Lower leg skin (tissue), 3 donors: ENCODE measurements around the gene ATG9A.

ENCODE experiments used
- POLR2A ChIP-seq, 2 donors: fragments of 450-650 bp; IDR thresholded peaks; one replicate each; pipeline ENCODE4 v1.6.1; 2016 to 2017; ENCODE audit warnings: antibody characterized with exemption in 2 of 2, mild to moderate bottlenecking in 1 of 2, moderate library complexity in 1 of 2
- TF ChIP-seq, protein P1 (sequence below), 3 donors: fragments of 450-650 bp; IDR thresholded peaks; one replicate each; pipeline ENCODE4 v1.5.1; 2016; ENCODE audit warnings: antibody characterized with exemption in 3 of 3, mild to moderate bottlenecking in 3 of 3, moderate library complexity in 2 of 3

DNA sequence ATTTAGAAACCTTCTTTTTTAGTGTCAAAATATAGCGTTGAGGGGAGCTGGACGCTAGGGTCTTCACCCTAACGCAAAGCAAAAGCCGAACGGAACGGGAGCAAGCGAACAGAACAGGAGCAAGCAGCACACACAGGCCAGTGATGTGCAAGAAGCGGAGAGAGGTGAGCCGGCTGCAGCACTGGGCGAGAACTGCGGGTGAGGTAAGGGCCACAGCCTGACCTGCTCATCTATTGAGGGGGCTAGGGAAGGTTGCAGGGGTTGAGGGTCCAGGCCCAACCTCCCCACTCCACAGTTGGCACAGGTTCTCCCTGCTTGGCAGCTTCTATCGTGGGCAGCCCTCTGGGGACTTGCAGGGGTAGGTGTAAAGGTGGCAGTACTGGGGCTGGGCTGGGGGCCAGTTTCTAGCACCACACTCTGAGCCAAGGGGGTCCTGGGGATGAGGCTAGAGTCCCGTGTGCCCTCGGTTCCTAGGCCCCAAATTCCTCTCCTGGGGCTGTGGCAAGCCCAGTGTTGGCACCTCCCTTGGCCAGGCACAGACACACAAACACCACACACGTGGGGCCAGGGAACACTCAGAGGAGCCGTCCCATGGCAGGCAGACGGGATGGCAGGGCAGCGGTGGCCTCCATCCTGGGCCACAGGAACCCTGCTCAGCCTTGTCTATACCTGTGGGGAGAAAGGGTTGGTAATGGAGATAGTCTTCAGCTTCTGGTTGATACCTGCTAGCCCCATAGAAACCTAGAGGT is 9.5 kb downstream of the ATG9A start:
- TF ChIP-seq, protein P1, sequence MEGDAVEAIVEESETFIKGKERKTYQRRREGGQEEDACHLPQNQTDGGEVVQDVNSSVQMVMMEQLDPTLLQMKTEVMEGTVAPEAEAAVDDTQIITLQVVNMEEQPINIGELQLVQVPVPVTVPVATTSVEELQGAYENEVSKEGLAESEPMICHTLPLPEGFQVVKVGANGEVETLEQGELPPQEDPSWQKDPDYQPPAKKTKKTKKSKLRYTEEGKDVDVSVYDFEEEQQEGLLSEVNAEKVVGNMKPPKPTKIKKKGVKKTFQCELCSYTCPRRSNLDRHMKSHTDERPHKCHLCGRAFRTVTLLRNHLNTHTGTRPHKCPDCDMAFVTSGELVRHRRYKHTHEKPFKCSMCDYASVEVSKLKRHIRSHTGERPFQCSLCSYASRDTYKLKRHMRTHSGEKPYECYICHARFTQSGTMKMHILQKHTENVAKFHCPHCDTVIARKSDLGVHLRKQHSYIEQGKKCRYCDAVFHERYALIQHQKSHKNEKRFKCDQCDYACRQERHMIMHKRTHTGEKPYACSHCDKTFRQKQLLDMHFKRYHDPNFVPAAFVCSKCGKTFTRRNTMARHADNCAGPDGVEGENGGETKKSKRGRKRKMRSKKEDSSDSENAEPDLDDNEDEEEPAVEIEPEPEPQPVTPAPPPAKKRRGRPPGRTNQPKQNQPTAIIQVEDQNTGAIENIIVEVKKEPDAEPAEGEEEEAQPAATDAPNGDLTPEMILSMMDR (IDR thresholded peaks at IDR 0.05), result no peak
- no peak for TF ChIP-seq POLR2A (IDR thresholded peaks at IDR 0.05)
